ENCODE data around the gene IFFO2. TPM values are rescaled to one million over a fixed set of nuclear protein-coding genes. Genes with fewer than 3 reads are reported as not detected.

Gene IFFO2
- total and polyA plus RNA-seq, 2 donors (not counting 1 experiment from before 2014, with no cell fraction given): 5.8 to 10.4 TPM

DNA sequence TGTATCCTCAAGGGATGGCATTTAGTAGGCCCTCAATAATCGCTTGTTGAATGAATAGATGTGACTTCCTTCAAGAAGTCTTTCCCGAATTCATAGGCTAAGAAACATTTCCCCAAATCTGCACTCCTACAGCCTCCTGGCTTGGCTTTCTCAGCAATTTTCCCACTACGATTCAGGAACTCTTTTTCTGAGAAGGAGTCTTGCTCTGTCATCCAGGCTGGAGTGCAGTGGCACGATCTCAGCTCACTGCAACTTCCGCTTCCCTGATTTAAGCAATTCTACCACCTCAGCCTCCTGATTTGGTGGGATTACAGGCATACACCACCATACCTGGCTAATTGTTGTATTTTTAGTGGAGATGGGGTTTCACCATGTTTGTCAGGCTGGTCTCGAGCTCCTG, 37.9 kb upstream of the IFFO2 start:
- Histone ChIP-seq H3K27me3 (ENCODE audit: control insufficient read depth, insufficient read depth, low read length) (peaks cover 8% of the 10 kb centered on the region), H3K9me3 (ENCODE audit: control insufficient read depth, insufficient read depth, low read depth, low read length) (no peaks in the 10 kb centered on the region), H4K20me1 (ENCODE audit: control insufficient read depth, extremely low read depth, insufficient read depth, low read length) (no peaks in the 10 kb centered on the region), H3K9ac (ENCODE audit: insufficient read depth, low read length) (no peak overlapping the region), H3K79me2 (ENCODE audit: control insufficient read depth, insufficient read depth, low read length) (no peaks in the 10 kb centered on the region), H3K4me3 (replicated peaks in 1 of 4; ENCODE audit: control extremely low read depth in 1 of 4, insufficient read depth in 1 of 4, low read depth in 3 of 4, low read length in 4 of 4) (no peak overlapping the region), H3K36me3 (ENCODE audit: control insufficient read depth, insufficient read depth, low read length) (no peaks in the 10 kb centered on the region), H2AFZ (ENCODE audit: low read length) (no peak overlapping the region), H3K4me2 (ENCODE audit: extremely low read depth, insufficient read depth, low read length) (no peak overlapping the region), H3K4me1 (ENCODE audit: control insufficient read depth, extremely low read depth, insufficient read depth, low read length) (no peaks in the 10 kb centered on the region), H3K27ac (ENCODE audit: insufficient read depth, low read length) (no peak overlapping the region)
- TF ChIP-seq, protein P1, sequence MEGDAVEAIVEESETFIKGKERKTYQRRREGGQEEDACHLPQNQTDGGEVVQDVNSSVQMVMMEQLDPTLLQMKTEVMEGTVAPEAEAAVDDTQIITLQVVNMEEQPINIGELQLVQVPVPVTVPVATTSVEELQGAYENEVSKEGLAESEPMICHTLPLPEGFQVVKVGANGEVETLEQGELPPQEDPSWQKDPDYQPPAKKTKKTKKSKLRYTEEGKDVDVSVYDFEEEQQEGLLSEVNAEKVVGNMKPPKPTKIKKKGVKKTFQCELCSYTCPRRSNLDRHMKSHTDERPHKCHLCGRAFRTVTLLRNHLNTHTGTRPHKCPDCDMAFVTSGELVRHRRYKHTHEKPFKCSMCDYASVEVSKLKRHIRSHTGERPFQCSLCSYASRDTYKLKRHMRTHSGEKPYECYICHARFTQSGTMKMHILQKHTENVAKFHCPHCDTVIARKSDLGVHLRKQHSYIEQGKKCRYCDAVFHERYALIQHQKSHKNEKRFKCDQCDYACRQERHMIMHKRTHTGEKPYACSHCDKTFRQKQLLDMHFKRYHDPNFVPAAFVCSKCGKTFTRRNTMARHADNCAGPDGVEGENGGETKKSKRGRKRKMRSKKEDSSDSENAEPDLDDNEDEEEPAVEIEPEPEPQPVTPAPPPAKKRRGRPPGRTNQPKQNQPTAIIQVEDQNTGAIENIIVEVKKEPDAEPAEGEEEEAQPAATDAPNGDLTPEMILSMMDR (conservative IDR thresholded peaks at IDR 0.05 in 1 of 2, IDR thresholded peaks at IDR 0.05 in 1 of 2; ENCODE audit: low read depth in 1 of 2, low read length in 2 of 2): no peak
- no peak for TF ChIP-seq EZH2 (IDR thresholded peaks at IDR 0.05; ENCODE audit: low read length, missing control alignments)
- DNase-seq (ENCODE audit: low read depth in 2 of 2): no peak

DNA sequence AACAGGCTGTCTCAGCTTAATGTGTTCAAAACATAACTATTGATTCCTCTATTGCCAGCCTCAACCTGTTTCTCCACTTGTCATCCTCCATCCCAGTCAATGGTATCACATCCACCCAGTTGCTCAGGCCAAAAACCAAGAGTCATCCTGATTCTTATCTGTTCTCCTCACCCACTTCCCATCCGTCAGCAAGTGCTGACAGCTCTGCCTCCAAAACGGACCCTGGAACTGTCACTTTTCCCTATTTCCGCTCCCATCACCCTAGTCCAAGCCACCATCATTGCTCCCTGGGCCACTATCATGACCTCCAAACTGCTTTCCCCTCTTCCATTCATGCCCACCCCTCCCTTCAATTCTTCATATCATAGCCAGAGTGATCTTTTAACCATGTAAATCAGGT, 36.2 kb upstream of the IFFO2 start:
- H3K4me1 ChIP-seq (ENCODE audit: control insufficient read depth, extremely low read depth, insufficient read depth, low read length): no peaks in the 10 kb centered on the region
- H3K9me3 ChIP-seq (ENCODE audit: control insufficient read depth, insufficient read depth, low read depth, low read length): no peaks in the 10 kb centered on the region
- H3K36me3 ChIP-seq (ENCODE audit: control insufficient read depth, insufficient read depth, low read length): no peaks in the 10 kb centered on the region
- H3K4me2 ChIP-seq (ENCODE audit: extremely low read depth, insufficient read depth, low read length): no peak overlapping the region
- no peak overlapping the region for H3K4me3 ChIP-seq (replicated peaks in 1 of 4; ENCODE audit: control extremely low read depth in 1 of 4, insufficient read depth in 1 of 4, low read depth in 3 of 4, low read length in 4 of 4)
- TF ChIP-seq EZH2 (IDR thresholded peaks at IDR 0.05; ENCODE audit: low read length, missing control alignments): no peak
- TF ChIP-seq, protein P1 (conservative IDR thresholded peaks at IDR 0.05 in 1 of 2, IDR thresholded peaks at IDR 0.05 in 1 of 2; ENCODE audit: low read depth in 1 of 2, low read length in 2 of 2): no peak
- no peaks in the 10 kb centered on the region for H4K20me1 ChIP-seq (ENCODE audit: control insufficient read depth, extremely low read depth, insufficient read depth, low read length)
- H3K27me3 ChIP-seq (ENCODE audit: control insufficient read depth, insufficient read depth, low read length): peaks cover 8% of the 10 kb centered on the region
- no peak overlapping the region for H2AFZ ChIP-seq (ENCODE audit: low read length)
- H3K27ac ChIP-seq (ENCODE audit: insufficient read depth, low read length): no peak overlapping the region
- no peaks in the 10 kb centered on the region for H3K79me2 ChIP-seq (ENCODE audit: control insufficient read depth, insufficient read depth, low read length)
- DNase-seq (ENCODE audit: low read depth in 2 of 2): no peak
- no peak overlapping the region for H3K9ac ChIP-seq (ENCODE audit: insufficient read depth, low read length)

DNA sequence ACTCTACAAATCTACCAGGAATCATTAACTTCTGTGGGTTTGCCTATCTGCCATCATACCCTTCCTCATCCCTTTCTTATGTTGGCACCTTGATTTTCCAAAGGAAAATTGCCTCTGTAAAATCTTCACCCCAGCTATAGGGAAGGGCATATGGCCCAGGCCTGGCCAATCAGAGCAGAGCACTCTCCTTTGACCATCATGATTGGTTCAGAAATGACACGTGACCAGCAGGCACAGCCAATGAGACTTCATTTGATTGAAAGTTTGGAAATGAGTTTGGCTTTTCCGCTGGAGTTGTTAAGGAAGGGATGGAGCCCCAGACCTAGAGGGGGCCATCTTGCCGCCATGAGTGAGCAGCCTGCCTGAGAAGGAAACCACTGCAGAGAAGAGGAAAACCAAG, 35.1 kb upstream of the IFFO2 start:
- Histone ChIP-seq H3K79me2 (ENCODE audit: control insufficient read depth, insufficient read depth, low read length) (no peaks in the 10 kb centered on the region), H3K27ac (ENCODE audit: insufficient read depth, low read length) (no peak overlapping the region)

More for the DNA sequence above, 35.1 kb upstream of the IFFO2 start:
- Histone ChIP-seq H3K36me3 (ENCODE audit: control insufficient read depth, insufficient read depth, low read length) (no peaks in the 10 kb centered on the region), H3K4me3 (replicated peaks in 1 of 4; ENCODE audit: control extremely low read depth in 1 of 4, insufficient read depth in 1 of 4, low read depth in 3 of 4, low read length in 4 of 4) (no peak overlapping the region), H3K9me3 (ENCODE audit: control insufficient read depth, insufficient read depth, low read depth, low read length) (no peaks in the 10 kb centered on the region), H4K20me1 (ENCODE audit: control insufficient read depth, extremely low read depth, insufficient read depth, low read length) (no peaks in the 10 kb centered on the region), H3K4me2 (ENCODE audit: extremely low read depth, insufficient read depth, low read length) (no peak overlapping the region), H2AFZ (ENCODE audit: low read length) (no peak overlapping the region), H3K27me3 (ENCODE audit: control insufficient read depth, insufficient read depth, low read length) (peaks cover 3% of the 10 kb centered on the region), H3K9ac (ENCODE audit: insufficient read depth, low read length) (no peak overlapping the region), H3K4me1 (ENCODE audit: control insufficient read depth, extremely low read depth, insufficient read depth, low read length) (no peaks in the 10 kb centered on the region)
- DNase-seq (ENCODE audit: low read depth in 2 of 2): no peak
- no peak for TF ChIP-seq EZH2 (IDR thresholded peaks at IDR 0.05; ENCODE audit: low read length, missing control alignments)
- TF ChIP-seq, protein P1 (conservative IDR thresholded peaks at IDR 0.05 in 1 of 2, IDR thresholded peaks at IDR 0.05 in 1 of 2; ENCODE audit: low read depth in 1 of 2, low read length in 2 of 2): no peak
